HG02938 (cell line): Measurements from ENCODE around the gene ANKRD39.
"Not testable (repeated sequence)": the region's sequence is repeated elsewhere in the genome, so short reads cannot be mapped to it uniquely, and the experiment has no call there.

Source experiments
- ATAC-seq: cut with Tn5 transposase; IDR thresholded peaks from one replicate; pipeline ENCODE4 v1.9.1; 2021; ENCODE audit warnings: mild to moderate bottlenecking, moderate library complexity; ENCODE audit not compliant: unreplicated experiment

Gene ANKRD39

DNA sequence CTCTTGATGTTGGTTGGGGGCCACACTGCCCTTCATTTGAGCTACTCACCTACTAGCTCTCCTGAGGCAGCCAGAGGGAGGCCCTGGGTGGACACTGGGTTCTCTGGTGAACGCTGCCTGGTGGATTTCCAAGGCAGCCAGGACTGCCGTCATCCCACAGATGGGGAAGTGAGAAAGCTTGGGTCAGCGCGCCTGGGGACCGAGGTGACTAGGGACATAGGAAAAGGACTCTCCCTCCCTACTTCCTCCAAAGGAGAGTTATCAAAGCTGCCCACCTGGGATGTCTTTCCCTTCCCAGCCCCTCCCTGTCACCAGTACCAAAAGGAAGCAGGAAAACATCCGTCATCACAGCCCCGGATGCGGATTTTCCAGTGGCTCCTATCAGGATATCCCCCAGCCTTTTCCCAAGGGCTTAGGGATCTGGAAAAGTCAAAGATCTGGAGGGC, 15.9 kb upstream of the ANKRD39 start:
- no peak for ATAC-seq

DNA sequence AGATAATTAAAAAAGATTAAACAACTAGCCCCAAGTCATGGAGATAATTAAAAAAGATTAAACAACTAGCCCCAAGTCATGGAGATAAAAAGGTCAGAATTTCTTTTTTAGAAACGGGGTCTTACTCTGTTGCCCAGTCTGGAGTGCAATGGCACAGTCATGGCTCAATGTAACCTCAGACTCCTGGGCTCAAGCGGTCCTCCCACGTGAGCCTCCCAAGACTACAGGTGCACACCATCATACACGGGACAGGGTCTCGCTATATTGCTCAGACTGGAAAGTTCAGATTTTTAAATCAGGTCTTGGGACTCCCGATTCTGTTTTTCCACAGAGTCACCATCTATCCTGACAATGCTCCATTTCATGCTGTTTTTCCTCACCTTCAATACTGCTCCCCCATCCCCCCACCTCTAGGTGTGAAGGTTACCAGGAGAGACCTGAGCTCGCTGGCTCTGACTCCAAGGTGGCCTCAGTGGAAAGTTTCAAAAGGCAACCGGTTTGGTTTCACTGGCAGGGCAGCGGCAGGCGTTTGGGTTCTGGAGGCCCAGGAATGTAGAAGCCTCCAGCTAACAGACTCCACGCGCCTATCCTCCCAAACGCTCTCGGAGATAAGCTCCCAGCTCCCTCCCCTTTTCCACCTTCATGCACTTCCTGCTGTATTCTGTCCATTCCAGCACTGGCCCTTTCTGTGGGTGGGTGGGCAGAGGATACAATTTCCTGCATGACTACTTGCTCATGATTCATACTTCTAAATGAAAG, 15.0 kb upstream of the ANKRD39 start:
- no peak for ATAC-seq

DNA sequence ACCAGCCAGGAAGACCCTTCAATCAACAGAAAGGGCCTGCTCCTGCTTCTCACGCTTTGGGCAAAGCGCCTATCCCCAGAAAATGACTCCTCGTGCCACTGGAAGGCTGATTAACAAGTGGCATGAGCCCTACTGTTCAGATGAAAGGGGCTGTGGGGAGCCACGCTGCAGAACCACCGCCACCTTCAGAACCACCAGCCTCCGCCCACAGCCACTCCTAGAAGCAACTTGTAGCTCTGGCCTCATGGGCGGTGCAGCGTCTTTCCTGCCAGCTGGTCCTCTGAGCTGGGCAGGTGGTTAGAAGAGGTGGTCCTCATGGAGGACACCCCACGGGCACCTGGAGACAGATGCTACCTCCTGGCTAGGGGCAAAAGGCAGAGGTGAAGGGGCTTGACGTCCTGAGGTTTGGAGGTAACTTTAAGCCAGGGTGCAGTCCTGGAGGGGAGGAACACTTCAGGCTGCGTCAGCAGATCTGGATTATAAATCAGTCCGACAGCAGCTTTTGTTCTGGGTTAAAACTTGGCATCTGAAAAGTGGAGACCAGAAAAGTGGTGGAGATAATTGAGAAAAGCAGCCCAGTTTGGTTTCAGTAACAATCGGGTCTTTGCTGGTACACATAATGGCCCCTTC, 12.9 kb upstream of the ANKRD39 start:
- no peak for ATAC-seq

- no peak for ATAC-seq
These were observed 12.2 kb upstream of the ANKRD39 start, which contains the start of gene SEMA4C for GRCh38 chr2:96869822-96870625. Gene SEMA4C (minus strand): TSS chr2:96870080. CDS start chr2:96867886, 2,194 bp downstream.

DNA sequence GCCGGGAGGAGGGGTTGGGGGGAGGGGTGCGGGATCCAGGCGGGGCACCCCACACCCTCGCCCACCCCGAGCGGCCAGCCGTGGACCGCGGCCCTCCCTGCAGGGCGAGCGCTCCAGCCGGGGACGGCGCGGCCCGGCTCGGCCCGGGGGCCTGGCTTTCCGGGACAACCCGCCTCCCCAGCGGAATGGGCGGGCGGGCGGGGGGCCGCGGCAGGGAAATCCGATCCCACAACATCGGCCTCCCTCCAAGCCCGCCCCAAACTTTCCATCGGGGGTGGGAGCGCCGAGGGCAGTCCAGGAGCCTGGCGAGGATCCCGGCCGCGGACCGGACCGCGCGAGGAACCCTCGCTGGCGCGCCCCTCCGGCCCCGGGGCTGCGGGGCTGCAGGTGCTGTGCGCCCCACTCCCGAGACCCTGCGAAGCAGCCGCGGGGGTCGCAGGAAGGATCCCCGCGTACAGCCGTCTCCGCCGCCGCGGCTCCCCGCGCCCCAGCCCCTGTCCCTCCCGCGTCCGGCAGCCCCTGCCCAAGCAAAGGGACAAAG, 11.5 kb upstream of the ANKRD39 start:
- ATAC-seq: no peak

- no peak for ATAC-seq
These were observed 10.9 kb upstream of the ANKRD39 start for GRCh38 chr2:96868555-96869280.

DNA sequence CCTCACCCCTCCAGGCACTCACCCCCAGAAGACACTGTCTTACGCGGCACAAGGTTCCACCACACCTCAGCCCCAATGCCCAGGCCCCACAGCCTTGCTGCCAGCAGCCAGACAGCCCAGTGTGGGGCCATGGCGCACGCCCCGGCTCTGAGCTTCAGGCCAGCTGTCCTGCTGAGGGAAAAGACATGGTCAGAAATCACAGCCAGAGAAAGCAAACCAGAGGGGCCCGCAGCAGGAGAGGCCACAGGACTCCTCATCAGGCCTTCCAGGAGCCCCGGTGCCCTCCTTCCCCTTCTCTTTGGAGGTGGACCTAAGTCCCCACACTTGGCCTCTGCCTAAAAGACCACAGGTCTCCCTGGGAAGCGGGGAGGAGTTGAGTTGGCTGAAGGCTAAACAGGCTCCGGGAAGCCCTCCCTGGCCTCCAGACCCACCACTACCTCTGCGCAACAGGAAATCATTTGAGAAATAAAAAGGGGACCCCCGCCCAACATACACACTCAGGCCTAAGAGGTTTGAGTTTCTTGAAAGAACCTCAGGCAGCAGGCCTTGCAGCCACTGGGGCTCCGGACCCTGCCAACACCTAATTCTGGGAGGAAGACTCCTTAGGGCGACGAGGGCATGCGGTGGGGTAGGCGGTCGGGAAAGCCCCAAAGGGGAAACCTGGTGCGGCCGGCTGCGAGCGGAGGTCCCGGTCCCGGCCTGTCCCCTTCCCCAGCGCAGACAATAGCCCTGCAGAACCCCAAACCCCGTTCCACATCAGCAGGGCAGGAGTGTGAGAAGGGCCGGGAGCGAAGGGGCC, 10.1 kb upstream of the ANKRD39 start:
- no peak for ATAC-seq

GRCh38 chr2:96866986-96867755, 9.4 kb upstream of the ANKRD39 start:
- ATAC-seq: no peak

DNA sequence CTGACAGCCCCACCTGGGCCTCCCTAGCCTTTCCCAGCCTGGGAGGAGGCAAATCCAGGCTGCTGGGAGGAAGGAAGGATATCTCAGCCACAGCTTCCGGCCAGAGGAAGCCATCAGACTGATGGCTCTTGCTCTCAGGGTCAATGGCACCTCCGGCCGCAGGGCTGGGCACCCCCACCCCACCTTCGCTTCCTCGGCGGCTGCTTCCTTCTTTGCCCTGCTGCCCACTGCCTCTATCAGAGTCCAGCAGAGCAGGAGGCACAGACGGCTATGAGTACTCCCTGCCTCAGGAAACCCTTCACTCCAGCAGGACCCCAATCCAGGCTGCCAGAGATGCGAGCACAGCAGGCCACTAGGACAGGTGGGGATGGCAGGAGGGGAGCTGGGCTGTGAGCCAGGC, 8.8 kb upstream of the ANKRD39 start:
- ATAC-seq: no peak

- ATAC-seq: no peak
These were observed 8.3 kb upstream of the ANKRD39 start for GRCh38 chr2:96866149-96866548.

DNA sequence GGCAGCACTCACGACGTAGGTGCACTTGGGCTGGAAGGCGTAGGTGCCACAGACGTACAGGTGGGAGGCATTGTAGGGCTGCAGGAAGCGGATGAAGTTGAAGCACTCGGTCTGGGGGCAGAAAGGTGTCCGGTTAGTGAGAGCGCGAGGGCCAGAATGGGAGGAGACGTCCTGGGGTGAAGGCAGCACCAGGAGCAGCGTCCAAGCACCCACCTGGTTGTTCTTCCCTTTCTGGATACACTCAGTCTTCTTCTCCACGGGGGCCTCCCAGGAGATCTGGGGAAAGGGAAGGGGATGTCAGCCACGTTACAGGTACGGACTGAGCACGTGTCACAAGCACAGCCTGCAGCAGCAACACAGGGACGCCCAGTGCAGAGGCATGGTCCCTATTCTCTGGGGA, 7.8 kb upstream of the ANKRD39 start:
- no peak for ATAC-seq

- ATAC-seq: no peak
These were observed 6.7 kb upstream of the ANKRD39 start for GRCh38 chr2:96864343-96865091.

DNA sequence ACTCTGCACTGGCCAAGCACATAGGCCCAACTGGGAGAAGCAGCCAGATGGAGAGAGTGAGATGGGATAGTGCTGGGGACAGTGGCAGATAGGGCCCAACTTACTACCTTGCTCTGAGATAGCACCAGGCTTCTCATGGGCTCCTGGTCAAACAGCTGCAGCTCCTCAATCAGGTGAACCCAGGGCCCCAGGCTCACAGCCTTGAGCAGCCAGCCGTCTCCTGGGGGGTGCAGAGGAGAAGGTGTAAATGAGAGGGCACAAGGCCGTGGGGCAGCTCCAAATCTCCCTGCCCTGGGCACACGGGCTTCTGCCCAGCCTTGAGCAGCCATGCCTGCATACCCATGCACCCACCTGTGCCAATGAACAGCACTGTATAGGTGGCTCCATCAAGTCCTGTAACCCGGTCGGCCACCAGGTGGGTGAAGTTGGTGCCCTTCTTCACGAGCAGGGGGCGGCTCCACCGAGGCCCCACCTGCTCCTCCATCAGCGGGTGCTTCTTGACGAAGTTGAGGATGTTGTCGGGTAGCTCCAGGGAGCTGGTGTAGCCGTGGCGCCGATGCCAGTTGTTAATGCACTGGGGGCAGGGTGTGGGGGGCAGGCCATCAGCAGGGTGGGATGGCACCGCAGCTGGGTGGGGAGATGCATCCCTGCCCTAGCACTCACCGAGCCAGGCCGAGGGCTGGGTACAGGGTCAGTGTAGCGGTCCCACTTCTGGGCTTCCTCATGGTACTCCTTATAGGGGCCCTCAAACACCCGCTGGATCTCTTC, 5.9 kb upstream of the ANKRD39 start:
- no peak for ATAC-seq

GRCh38 chr2:96863056-96863455, 5.2 kb upstream of the ANKRD39 start:
- ATAC-seq: not testable (repeated sequence)

DNA sequence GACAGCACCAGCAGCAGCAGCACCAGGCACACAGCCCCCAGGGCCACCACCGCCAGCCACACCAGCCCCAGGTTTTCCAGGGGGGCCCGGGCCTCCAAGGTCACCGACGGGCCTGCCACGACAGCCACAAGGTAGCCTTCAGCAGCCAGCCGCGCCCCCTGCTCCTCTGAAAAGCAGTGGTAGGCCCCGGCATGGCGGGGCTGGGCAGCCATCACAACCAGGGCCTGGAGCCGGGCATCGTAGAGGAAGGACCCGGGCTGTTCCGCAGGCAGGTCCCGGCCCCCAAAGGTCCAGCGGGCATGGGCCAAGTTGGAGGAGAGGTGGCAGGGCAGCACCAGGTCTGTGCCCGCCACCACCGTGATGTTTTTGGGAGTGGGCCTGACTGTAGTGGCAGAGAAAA, 3.3 kb upstream of the ANKRD39 start:
- ATAC-seq: no peak

DNA sequence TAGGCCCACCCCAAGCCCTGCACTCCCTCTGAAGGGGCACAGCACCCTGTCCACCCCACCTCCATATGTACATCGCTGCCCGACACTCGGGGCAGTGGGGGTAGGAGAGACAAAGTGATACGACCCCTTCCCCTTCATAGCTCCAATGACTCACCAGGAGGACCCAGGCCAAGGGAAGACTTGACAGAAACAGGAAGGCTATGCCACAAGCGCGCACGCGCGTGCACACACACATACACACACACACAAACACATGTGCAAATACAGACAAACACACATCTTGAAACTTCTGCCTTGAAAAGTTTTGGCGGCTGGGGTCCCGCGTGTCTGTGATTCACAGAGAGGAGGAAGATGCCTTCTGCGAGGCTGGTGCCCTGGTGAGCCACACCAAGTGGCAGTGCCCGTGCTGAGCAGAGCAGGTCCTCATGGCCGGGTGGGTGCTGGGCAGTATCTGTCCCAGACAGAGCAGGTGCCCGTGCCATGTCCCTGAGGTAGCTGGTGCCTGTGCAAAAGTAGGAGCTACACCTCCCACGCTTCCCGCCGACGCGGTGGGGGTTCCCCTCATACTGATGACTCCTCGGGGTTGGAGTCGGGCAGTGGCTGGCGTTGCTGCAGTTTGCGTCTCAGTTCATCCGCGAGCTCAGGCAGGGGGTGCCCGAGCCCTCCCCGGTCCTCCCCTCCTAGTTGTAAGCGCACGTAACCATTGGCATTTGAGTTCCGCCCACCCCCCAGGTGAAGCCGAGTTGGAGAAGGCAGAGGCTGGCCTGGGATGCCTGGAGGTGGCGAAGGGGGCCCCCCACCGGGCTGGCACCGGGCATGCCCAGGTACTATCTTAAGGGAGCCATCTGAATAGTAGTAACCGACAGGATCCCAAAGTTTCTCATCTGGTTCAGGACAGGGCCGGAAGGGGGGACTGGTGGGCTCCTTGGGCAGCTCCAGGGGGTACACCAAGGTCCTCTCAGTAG, 2.5 kb upstream of the ANKRD39 start:
- no peak for ATAC-seq

DNA sequence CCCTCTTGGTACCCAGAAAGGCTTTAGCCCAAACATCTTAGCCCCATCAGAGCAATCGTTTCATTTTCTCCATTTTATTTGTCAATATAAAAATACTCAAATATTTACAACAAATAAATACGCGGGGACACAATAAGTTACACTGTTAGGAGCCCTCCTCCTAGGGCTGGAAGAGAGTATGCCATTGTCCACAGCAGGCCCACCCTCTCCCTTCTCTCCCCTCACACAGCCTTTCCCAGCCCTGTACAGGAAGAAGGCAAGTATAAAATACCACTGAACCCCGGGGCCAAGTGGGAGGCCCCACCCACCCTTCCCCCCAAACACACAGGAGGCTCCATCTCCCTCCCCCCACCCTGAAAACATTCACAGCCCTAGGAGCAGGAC, 1.9 kb upstream of the ANKRD39 start:
- ATAC-seq: no peak
